OCI-LY7 (cell line): ENCODE data around the gene SOD1. TPM values are rescaled to one million over a fixed set of nuclear protein-coding genes. Genes with fewer than 3 reads are reported as not detected.

Experiments
- BruUV-seq: library from RNA; stranded (reverse); fragments of 400-500 nt; replicated peaks from 2 replicates; lab custom pipeline; 2021; lab: Mats Ljungman, UMichigan
- CTCF ChIA-PET: fragments of 300-600 bp; sonication (Branson Sonifier 250); formaldehyde crosslinking; loops from one replicate; lab custom pipeline; 2022; ENCODE audit warnings: antibody characterized with exemption; ENCODE audit not compliant: unreplicated experiment; lab: Charles Lee
- POLR2A ChIA-PET: fragments of 300-600 bp; sonication (Branson Sonifier 250); formaldehyde crosslinking; loops from one replicate; lab custom pipeline; 2022; ENCODE audit warnings: antibody characterized with exemption; lab: Charles Lee
- DNase-seq: peaks from one replicate; pipeline ENCODE4 v3.0.0-alpha.2; 2015; ENCODE audit warnings: low spot score
- H2AFZ ChIP-seq: fragments of 200-600 bp; sonication (generic), shearing (Covaris generic); 2 replicates; pipeline ENCODE4 v1.6.1; 2014; ENCODE audit warnings: mild to moderate bottlenecking, antibody characterized with exemption, low read length, moderate library complexity
- H3K27ac ChIP-seq: fragments of 200-600 bp; sonication (generic); 2 replicates; pipeline ENCODE4 v1.5.1; 2014; ENCODE audit warnings: mixed run types, low read depth, mild to moderate bottlenecking, moderate library complexity, low read length, inconsistent platforms; ENCODE audit not compliant: poor library complexity, severe bottlenecking
- H3K36me3 ChIP-seq: fragments of 200-600 bp; sonication (generic); 2 replicates; pipeline ENCODE4 v1.6.1; 2014; ENCODE audit warnings: mild to moderate bottlenecking, antibody characterized with exemption, low read length, moderate library complexity, mixed read lengths; ENCODE audit not compliant: insufficient read depth
- H3K4me1 ChIP-seq: fragments of 200-600 bp; sonication (generic); 2 replicates; pipeline ENCODE4 v1.5.1; 2014; ENCODE audit warnings: mild to moderate bottlenecking, low read length; ENCODE audit not compliant: insufficient read depth, poor library complexity, severe bottlenecking
- H3K4me2 ChIP-seq: fragments of 200-600 bp; sonication (generic); 2 replicates; pipeline ENCODE4 v1.6.1; 2014; ENCODE audit warnings: mild to moderate bottlenecking, low read length
- H3K4me3 ChIP-seq: fragments of 200-600 bp; sonication (generic); 2 replicates; pipeline ENCODE4 v1.5.1; 2014; ENCODE audit warnings: mild to moderate bottlenecking, low read depth, low read length; ENCODE audit not compliant: poor library complexity, severe bottlenecking
- H3K79me2 ChIP-seq: fragments of 200-600 bp; sonication (generic); 2 replicates; pipeline ENCODE4 v1.6.1; 2016; ENCODE audit warnings: low read depth, mild to moderate bottlenecking, low read length, moderate library complexity, mixed read lengths; ENCODE audit not compliant: insufficient read depth
- H3K9me2 ChIP-seq: fragments of 200-600 bp; sonication (generic); 2 replicates; pipeline ENCODE4 v1.6.1; 2016; ENCODE audit warnings: mild to moderate bottlenecking, low read length, mixed read lengths; ENCODE audit not compliant: insufficient read depth
- H3K9me3 ChIP-seq: fragments of 200-600 bp; sonication (generic); 2 replicates; pipeline ENCODE4 v1.6.1; 2014; ENCODE audit warnings: mild to moderate bottlenecking, mixed run types, low read length, mixed read lengths
- H4K20me1 ChIP-seq: fragments of 200-600 bp; sonication (generic); 2 replicates; pipeline ENCODE4 v1.6.1; 2014; ENCODE audit warnings: mild to moderate bottlenecking, antibody characterized with exemption, low read length, moderate library complexity, mixed read lengths; ENCODE audit not compliant: insufficient read depth
- CTCF ChIP-seq: fragments of 200-600 bp; sonication (generic); conservative IDR thresholded peaks from 2 replicates; pipeline ENCODE4 v1.5.1; 2014; ENCODE audit warnings: mild to moderate bottlenecking, antibody characterized with exemption, low read length, moderate library complexity, mixed read lengths
- EZH2phosphoT487 ChIP-seq: fragments of 200-600 bp; sonication (generic); IDR thresholded peaks from 2 replicates; pipeline ENCODE4 v1.6.1; 2018; ENCODE audit warnings: low read depth, borderline replicate concordance, mild to moderate bottlenecking, mixed run types, antibody characterized with exemption, low read length, moderate library complexity, mixed read lengths
- intact Hi-C: fragments of 100-400 bp; cut with micrococcal nuclease; formaldehyde crosslinking; loops from one replicate; pipeline ENCODE4 v1.10.0; 2022; ENCODE audit not compliant: unreplicated experiment
- total RNA-seq, 2 experiments: library from RNA; depleted of rRNA in 1 of 2; stranded (reverse); fragments of >200 nt in 1 of 2; shearing (Covaris generic) in 1 of 2; gene quantifications; 2 replicates each; pipeline ENCODE4 v1.2.3, GENCODE V29; 2014 to 2022

SOD1 gene
- total RNA-seq, 2 experiments from 2014 or later = 229 to 307 TPM

GRCh38 chr21:31696424-31696823, 36.9 kb downstream of the SOD1 start:
- no peaks in the 10 kb centered on the region for H3K9me3 ChIP-seq
- H3K4me3 ChIP-seq = no peak overlapping the region
- no peaks in the 10 kb centered on the region for H3K9me2 ChIP-seq
- intact Hi-C loops = no loop called here
- POLR2A ChIA-PET = interaction anchor here (0.6 kb wide), 1 partner anchor 10 kb away, joined by 4 read pairs; no protein-coding TSS in a partner anchor
- no TSS peak for BruUV-seq
- no peak for DNase-seq
- TF ChIP-seq EZH2phosphoT487 (no peak), CTCF (no peak)
- H3K4me1 ChIP-seq = no peaks in the 10 kb centered on the region
- CTCF ChIA-PET = no interaction called here
- no peaks in the 10 kb centered on the region for H4K20me1 ChIP-seq
- H3K27ac ChIP-seq = no peak overlapping the region
- H2AFZ ChIP-seq = no peak overlapping the region
- H3K4me2 ChIP-seq = no peak overlapping the region
- peaks cover 99% of the 10 kb centered on the region for H3K36me3 ChIP-seq
- H3K79me2 ChIP-seq = peaks cover 17% of the 10 kb centered on the region; the same call in 1 of the 2 replicates

GRCh38 chr21:31698461-31698860, 39.0 kb downstream of the SOD1 start:
- Histone ChIP-seq H3K79me2 (peaks cover 35% of the 10 kb centered on the region), H2AFZ (no peak overlapping the region), H3K4me3 (no peak overlapping the region), H3K4me1 (no peaks in the 10 kb centered on the region), H4K20me1 (no peaks in the 10 kb centered on the region), H3K9me2 (no peaks in the 10 kb centered on the region), H3K9me3 (no peaks in the 10 kb centered on the region), H3K4me2 (no peak overlapping the region), H3K36me3 (peaks cover 99% of the 10 kb centered on the region), H3K27ac (no peak overlapping the region)
- CTCF ChIA-PET = no interaction called here
- TF ChIP-seq CTCF (no peak), EZH2phosphoT487 (no peak)
- no TSS peak for BruUV-seq
- intact Hi-C loops = no loop called here
- POLR2A ChIA-PET = no interaction called here
- no peak for DNase-seq

- POLR2A ChIA-PET = interaction anchor here (0.6 kb wide), 1 partner anchor 73 kb away, joined by 3 read pairs; no protein-coding TSS in a partner anchor
Measured at GRCh38 chr21:31700040-31700439, 40.5 kb downstream of the SOD1 start.

More at GRCh38 chr21:31700040-31700439, 40.5 kb downstream of the SOD1 start:
- no peak for DNase-seq
- Histone ChIP-seq H3K36me3 (peaks cover 98% of the 10 kb centered on the region), H3K9me3 (no peaks in the 10 kb centered on the region), H4K20me1 (peaks cover 3% of the 10 kb centered on the region; the same call in 1 of the 2 replicates), H3K4me2 (no peak overlapping the region), H3K9me2 (no peaks in the 10 kb centered on the region), H2AFZ (no peak overlapping the region), H3K27ac (no peak overlapping the region), H3K79me2 (peaks cover 44% of the 10 kb centered on the region), H3K4me1 (no peaks in the 10 kb centered on the region), H3K4me3 (no peak overlapping the region)
- no peak for TF ChIP-seq CTCF
- no peak for TF ChIP-seq EZH2phosphoT487
- CTCF ChIA-PET = no interaction called here
- BruUV-seq = no TSS peak
- intact Hi-C loops = loop anchor here (5.0 kb wide), 1 partner anchor 33 kb away; no protein-coding TSS in a partner anchor
